Subcutaneous adipose tissue (tissue), 4 donors: ENCODE data around the gene MZF1. TPM values are rescaled to one million over a fixed set of nuclear protein-coding genes. Genes with fewer than 3 reads are reported as not detected.

ENCODE experiments used
- CTCF ChIP-seq: fragments of 450-650 bp; IDR thresholded peaks from one replicate; pipeline ENCODE4 v1.5.1; 2016; ENCODE audit warnings: low read depth, mild to moderate bottlenecking, control low read depth, antibody characterized with exemption, moderate library complexity
- total RNA-seq, 4 donors: library from RNA; depleted of rRNA; stranded (reverse); fragments of >200 nt; gene quantifications; one replicate each; pipeline ENCODE4 v1.1.0, GENCODE V29; 2016

MZF1 gene
- total RNA-seq, 4 donors from 2014 or later: 12.9 to 24.1 (median 17.2) TPM

DNA sequence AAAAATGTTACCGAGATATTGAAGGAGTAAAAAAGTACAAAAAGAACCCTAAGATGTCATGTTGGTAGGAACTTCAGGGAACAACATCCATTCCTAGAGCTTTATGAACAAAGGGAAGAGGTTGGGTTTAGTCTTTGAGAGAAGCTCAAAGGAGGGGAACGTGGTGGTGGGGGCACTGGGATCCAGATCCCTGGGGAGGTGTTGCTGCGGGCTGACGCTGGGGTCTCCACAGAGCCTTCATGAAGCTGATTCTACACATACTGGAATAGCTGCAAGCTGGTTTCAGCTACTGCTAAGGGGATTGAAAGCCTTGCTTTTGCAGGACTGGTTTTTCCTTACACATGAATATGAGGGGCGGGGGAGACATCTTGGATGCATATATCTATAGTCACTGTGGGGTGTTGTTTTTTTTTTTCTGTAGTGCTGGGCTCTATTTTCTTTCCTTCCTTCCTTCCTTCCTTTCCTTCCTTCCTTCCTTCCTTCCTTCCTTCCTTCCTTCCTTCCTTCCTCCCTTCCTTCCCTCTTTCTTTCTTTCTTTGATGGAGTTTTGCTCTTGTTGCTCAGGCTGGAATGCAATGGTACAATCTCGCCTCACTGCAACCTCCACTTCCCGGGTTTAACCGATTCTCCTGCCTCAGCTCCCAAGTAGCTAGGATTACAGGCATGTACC, 6.5 kb upstream of the MZF1 start:
- TF ChIP-seq CTCF: no peak

DNA sequence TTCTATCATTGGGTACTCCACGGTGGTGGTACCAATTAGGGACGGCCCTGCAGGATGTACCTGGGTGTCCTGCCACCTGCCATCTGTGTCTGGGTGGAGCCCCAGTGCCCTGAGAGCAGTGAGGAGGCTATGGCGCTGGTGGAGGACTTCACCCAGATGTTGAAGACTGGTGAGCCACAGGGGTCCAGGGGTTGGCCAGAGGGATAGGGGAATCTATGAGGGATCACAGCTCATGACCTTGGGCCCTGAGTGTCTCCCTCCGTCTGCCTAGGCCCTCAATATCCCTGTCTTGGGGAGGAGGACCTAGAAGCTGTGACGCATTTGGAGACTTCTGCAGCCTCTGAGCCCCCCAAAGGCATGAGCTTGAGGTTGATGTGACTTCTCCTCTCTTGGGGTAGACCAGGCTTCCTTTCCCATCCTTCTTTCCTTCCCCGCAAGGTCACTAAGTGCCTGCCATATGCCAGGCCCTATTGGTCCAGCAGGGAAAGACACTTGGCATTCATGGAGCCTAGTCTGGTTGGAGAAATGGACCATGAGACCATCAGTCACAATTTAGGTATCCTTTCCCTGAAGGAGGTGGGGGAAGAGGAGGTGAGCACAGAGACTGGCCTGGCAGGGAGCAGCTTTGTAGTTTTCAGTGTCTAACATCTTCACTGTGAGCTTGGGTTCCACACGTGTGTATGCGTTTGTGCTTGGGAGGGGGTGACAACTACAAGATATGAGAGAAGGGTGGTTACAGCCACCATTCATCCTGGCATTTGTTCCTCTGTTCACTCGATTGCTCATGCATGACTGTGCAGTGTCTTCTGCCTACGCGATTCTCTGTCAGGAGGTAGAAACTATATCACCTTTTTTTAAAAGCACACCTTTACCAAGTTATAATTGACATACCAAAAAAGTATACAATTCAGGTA, 5.1 kb upstream of the MZF1 start:
- no peak for TF ChIP-seq CTCF

DNA sequence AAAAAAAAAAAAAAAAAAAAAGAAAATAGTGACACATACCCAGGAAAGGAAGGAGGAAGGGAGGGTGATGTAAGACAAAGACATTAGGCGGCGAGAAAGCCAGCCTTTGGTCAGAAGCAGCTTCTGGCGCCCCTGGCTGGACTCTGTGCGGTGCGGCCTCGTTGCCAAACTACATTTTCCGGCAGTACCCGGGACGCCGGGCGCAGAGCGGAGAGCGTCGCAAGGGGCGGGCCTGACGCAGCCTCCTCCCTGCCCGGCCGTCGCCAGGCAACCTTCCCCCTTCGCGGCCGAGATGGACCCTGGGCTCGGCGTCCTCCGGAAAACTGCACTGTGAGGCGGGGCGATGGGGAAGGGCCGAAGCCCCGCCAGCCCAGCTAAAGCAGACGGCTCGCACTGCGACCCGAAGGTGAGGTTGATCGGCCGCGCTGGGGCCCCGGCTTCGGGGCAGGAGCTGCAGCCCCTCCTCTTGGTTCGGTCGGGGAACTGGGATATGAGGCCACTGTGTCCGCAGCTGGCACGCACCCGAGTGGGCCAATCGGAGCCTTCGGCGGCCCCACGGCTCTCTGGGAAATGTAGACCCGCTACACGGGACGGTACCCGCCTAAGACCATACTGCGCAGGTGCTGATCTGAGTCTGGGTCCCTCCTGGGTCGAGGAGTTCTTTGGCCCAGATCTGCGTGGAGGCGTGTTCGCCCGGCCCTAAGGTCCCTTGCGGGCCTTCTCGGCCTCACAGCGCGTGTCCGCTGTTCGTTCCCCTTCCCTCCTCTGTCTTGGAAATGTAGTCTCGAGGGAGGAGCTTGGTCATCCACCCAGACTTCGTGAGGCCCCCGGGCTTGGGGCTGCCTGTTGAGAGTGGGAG, 2.3 kb upstream of the MZF1 start:
- TF ChIP-seq CTCF: no peak

GRCh38 chr19:58573658-58574164, 576 bp upstream of the MZF1 start:
- TF ChIP-seq CTCF: no peak

DNA sequence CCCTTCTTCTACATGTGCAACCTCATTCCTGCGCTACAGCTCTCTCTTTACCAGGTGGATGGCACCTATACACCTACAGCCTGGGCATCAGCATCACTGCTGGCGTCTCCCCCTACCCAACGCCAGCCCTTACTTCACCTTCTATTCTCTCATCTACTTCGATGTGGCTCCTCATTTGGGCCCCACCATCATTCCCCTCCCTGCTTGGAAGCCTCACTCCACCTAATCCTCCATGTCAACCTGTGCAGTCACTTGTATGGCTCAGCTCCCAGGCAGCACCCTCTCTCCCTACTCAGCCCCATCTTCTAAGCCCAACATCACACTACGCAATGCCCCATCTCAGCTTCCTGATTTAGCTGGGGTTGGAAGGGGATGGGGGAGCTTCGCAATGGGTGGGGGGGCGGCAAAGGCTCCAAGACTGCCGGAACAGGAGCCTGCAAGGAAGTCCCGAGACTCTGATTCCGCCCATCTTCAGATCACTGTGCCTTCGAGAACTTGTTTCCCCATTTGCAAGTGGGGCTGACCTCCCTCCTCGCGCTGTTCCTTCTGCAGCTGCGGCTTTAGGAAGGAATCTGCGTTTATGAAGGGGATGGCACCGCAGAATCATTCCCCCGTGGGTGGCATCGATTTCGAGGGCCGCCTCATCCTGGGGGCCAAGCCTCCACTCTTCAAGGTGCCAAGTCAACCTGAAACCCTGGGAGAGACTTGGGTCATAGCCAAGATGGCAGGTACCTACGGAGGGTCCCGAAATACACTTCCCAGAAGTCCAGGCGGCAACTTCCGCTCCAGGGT, 913 bp downstream of the MZF1 start:
- TF ChIP-seq CTCF: no peak

DNA sequence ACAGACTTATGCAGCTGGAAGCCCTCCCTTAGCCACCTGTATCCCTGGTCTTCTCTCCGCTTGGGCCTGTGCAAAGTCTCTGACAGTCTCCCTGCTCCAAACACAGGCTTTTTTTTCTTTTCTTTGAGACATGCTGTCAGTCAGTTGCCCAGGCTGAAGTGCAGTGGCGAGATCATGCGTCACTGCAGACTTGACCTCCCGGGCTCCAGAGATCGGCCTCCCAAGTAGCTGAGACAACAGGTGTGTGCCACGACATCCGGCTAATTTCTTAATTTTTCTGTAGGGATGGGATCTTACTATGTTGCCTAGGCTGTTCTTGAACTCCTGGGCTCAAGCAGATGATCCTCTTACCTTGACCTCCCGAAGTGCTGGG, 1.6 kb downstream of the MZF1 start:
- TF ChIP-seq CTCF: no peak
